ENCODE results near the gene IDH3A.
"Not testable (repeated sequence)": the region's sequence is repeated elsewhere in the genome, so short reads cannot be mapped to it uniquely, and the experiment has no call there.

IDH3A gene

GRCh38 chr15:78129077-78129750, 19.9 kb upstream of the IDH3A start:
- no peak for DNase-seq (ENCODE audit: extremely low read depth in 1 of 2, low read depth in 1 of 2)

GRCh38 chr15:78129751-78130287, 19.3 kb upstream of the IDH3A start:
- no peak for DNase-seq (ENCODE audit: extremely low read depth in 1 of 2, low read depth in 1 of 2)

- peak in 1 of 2 donors; percentile 20 for DNase-seq (ENCODE audit: extremely low read depth in 1 of 2, low read depth in 1 of 2)
Measured at GRCh38 chr15:78130466-78131294, 18.5 kb upstream of the IDH3A start.

- peak; percentile 59 to 65 for DNase-seq (ENCODE audit: extremely low read depth in 1 of 2, low read depth in 1 of 2)
Measured at GRCh38 chr15:78131295-78132061, 17.7 kb upstream of the IDH3A start, which contains the start of gene CIB2. CIB2 (minus strand) TSS chr15:78131445; CDS start chr15:78131215, 230 bp downstream.

GRCh38 chr15:78133801-78134200, 15.4 kb upstream of the IDH3A start:
- DNase-seq (ENCODE audit: extremely low read depth in 1 of 2, low read depth in 1 of 2) = no peak

GRCh38 chr15:78139578-78139977, 9.6 kb upstream of the IDH3A start:
- no peak for DNase-seq (ENCODE audit: extremely low read depth in 1 of 2, low read depth in 1 of 2)

GRCh38 chr15:78140292-78140691, 8.9 kb upstream of the IDH3A start:
- DNase-seq (ENCODE audit: extremely low read depth in 1 of 2, low read depth in 1 of 2) = no peak

GRCh38 chr15:78142332-78142731, 6.8 kb upstream of the IDH3A start:
- DNase-seq (ENCODE audit: extremely low read depth in 1 of 2, low read depth in 1 of 2) = no peak

- no peak for DNase-seq (ENCODE audit: extremely low read depth in 1 of 2, low read depth in 1 of 2)
Measured at GRCh38 chr15:78146425-78147154, 2.6 kb upstream of the IDH3A start.

- no peak for DNase-seq (ENCODE audit: extremely low read depth in 1 of 2, low read depth in 1 of 2)
Measured at GRCh38 chr15:78147566-78147965, 1.6 kb upstream of the IDH3A start.

- no peak for DNase-seq (ENCODE audit: extremely low read depth in 1 of 2, low read depth in 1 of 2)
Measured at GRCh38 chr15:78148392-78149067, 632 bp upstream of the IDH3A start.

- DNase-seq (ENCODE audit: extremely low read depth in 1 of 2, low read depth in 1 of 2) = no peak
Measured at GRCh38 chr15:78149805-78150751, 916 bp downstream of the IDH3A start.

- not testable (repeated sequence) for DNase-seq (ENCODE audit: extremely low read depth in 1 of 2, low read depth in 1 of 2)
Measured at GRCh38 chr15:78151075-78151474, 1.9 kb downstream of the IDH3A start.

GRCh38 chr15:78154955-78155354, 5.8 kb downstream of the IDH3A start:
- DNase-seq (ENCODE audit: extremely low read depth in 1 of 2, low read depth in 1 of 2) = no peak

GRCh38 chr15:78155355-78155939, 6.3 kb downstream of the IDH3A start:
- DNase-seq (ENCODE audit: extremely low read depth in 1 of 2, low read depth in 1 of 2) = no peak

- no peak for DNase-seq (ENCODE audit: extremely low read depth in 1 of 2, low read depth in 1 of 2)
Measured at GRCh38 chr15:78156653-78157052, 7.5 kb downstream of the IDH3A start.

GRCh38 chr15:78157203-78157602, 8.0 kb downstream of the IDH3A start:
- no peak for DNase-seq (ENCODE audit: extremely low read depth in 1 of 2, low read depth in 1 of 2)

GRCh38 chr15:78159395-78159794, 10.2 kb downstream of the IDH3A start:
- no peak for DNase-seq (ENCODE audit: extremely low read depth in 1 of 2, low read depth in 1 of 2)

Measured in stimulated activated CD8-positive, alpha-beta memory T cell treated with anti-CD3 and anti-CD28 coated beads, Interleukin-7, amount 100 ng/mL, for 48 hours (primary cell).